Activated CD4-positive, alpha-beta T cell treated with anti-CD3 and anti-CD28 coated beads, Interleukin-2, amount 50 U/mL, for 4 hours (primary cell): ENCODE measurements around the gene RAC3.

Experiments
- DNase-seq, 2 experiments: peaks; one replicate each; pipeline ENCODE4 v3.0.0-alpha.2; 2020

Gene RAC3

DNA sequence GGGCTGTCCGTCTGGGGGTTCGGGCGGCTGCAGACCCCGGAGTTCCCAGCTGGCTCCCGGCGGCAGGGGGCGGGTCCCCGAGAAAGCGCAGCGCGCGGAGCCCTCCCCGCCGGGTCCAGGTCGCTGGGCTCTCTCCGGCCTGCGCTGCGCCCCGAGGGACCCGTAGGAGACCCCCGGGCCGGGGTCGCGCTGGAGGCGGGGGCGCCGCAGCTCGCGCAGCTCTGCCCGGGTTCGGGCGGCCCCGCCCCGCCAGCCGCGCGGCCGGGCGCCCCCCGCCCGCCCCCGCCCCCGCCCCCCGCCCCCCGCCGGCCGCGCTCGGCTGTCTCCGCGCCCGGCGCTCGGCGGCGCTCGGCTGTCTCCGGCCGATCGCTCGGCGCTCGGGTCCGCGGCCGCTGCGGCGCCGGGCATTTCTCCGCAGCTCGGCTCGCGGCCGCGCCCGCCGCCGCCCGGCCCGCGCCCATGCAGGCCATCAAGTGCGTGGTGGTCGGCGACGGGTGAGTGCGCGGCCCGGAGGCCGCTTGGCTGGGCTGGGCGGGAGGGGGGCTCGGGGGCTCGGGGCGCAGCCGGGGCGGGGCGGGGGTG lies at the start of gene RAC3:
Gene RAC3, plus strand, starts transcription at position 376 of the 582 bp plus-strand sequence. Its CDS starts 84 bp downstream, at position 460.
- DNase-seq: no peak

DNA sequence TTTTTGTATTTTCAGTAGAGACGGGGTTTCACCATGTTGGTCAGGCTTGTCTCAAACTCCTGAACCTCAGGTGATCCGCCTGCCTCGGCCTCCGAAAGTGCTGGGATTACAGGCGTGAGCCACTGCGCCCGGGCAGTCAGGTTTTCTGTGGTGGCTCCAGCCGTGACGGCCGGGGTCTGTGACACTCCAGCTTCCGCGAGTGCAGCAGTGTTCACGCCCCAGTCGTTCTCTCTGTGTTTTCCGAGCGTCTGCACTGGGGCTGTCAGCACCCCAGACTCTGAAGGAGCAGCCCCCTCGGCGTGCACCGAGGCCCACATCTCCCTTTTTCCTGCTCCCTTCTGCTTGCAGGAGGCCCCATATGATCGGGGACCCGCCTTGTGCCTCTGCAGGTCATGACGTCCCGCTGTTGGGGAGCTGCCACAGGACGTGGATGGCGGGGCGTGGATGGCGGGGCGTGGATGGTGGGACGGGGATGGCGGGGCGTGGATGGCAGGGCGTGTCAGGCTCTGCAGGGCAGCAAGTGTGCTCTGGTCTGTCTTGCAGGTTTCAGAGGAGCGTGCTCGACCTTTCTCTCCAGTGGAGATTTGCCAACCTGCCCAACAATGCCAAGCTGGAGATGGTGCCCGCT lies 48.4 kb upstream of the RAC3 start:
- no peak for DNase-seq

DNA sequence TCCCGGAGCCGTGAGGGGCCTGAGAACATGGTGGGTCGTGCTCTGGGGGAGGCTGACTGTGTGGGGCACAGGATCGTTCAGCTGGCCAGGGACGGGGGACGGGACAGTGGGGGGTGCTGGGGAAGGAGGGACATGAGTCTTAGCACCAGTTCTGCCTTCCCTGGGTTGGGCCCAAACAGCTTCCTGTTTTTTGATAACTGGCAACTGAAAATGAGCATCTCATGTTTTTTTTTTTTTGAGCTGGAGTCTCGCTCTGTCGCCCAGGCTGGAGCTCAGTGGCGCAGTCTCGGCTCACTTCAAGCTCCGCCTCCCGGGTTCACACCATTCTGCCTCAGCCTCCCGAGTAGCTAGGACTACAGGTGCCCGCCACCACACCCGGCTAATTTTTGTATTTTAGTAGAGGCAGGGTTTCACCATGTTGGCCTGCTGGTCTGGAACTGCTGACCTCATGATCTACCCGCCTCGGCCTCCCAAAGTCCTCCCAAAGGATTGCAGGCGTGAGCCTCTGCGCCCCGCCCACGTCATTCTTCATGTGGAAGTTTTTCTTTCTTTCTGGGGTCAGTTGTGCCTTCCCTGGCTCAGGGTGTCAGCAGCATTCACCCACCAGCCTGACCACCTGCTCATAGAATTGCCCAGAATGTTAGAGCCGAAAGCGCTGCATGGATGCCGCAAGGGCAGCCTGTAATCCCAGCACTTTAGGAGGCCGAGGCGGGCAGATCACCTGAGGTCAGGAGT lies 47.7 kb upstream of the RAC3 start:
- DNase-seq: no peak

DNA sequence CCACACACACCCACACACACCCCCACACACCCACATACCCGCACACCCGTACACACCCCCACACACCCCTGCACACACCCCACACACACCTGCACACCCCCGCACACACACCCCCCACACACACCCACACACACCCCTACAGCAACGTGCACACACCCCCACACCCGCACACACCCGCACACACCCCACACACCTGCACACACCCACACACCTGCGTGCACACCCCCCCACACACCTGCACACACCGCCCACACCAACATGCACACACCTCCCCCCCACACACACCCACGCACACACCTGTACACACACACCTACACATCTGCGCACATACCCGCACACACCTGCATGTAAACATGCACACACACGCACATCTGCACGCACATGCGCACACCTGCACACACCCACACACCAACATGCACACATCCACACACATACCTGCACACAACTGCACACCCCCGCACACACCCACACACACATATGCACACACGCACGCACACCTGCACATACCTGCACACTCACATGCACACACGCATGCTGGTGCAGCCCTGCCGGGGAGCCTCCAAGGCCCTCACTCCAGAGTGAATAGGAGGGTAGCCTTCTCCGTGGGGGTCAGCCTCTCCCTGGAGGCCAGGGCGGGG lies 46.6 kb upstream of the RAC3 start:
- no peak for DNase-seq

DNA sequence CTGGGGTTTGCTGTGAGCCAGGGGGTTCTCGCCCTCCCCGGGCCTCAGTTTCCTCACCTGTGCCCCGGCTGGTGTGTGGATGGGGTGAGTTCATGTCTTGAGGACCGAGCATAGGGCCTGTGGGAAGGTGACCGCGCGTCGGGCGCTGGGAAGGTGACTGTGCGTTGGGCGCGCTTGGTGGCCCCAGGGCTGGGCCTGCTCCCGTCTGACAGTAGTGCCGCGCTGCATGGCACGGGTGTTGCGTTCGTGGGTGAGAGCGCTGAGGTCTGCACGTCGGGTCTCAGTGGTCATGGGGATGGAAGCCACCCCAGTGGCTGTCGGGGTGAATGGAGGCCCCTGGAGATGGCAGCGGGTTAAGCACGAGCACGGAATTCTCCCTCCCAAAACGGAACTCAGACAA lies 44.9 kb upstream of the RAC3 start:
- DNase-seq: no peak

DNA sequence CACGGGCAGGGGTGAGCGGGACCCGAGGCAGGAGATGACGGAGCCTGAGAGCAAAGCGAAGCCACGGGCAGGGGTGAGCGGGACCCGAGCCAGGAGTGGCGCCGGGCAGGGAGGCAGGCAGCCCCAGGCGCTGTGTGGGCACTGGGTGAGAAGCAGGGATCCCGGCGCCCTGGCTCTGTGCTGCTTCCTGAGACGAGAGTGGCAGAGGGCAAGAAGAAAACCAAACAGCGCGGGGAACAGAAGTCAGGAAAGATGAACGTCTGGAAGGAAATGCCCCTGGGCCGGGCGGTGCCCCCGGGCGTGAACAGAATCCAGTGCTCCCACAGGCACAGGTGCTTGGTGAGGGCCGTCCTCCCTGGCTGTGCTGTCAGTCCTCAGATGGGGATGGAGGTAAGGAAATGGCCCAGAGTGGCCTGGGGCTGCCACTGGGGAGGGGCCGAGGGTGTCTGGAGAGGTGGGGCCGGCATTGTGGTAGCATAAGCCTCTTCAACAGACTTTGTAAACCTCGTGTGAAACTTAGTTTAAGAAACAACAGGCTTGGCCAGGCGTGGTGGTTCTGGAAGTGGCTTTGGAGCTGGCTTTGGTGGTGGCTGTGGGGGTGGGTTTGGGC lies 44.2 kb upstream of the RAC3 start:
- no peak for DNase-seq

DNA sequence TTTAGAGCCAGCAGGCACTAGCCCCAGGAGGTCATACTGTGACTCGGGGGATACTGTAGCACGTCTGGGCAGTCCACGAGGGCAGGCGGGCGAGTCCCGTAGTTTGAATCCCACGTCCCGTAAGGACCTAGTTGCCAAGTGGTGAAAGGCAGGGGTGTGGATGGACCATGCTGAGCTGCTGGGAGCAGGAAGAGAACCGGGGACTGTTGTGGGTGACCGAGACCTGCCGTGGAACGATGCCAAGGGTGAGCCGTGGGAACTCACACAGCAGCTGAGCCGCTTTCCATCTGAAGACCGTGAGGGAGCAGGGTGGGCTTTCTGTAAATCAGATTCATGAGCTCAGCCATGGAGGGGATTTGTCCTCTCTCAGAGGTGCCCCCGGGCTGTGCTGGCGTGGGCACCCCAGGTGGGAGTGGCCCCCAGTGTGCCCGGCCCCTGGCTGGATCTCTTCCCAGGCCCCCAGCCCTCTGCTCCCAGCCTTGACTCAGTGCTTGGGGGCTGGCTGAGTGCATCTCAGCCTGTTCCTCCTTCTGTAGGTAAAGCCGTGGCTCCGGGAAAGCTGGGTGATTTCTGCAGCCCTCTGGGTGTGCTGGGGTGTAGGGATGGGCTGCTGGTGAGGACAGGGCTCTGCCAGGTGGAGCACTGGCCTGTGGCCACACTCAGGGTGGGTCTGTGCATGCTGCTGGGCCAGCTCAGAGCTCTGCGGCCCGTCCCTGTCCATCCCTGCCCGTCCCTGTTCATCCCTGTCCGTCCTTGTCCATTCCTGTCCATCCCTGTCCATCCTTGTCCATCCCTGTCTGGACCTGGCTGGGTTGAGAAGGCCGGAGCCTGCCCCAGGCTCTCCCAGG lies 40.4 kb upstream of the RAC3 start:
- DNase-seq: no peak

DNA sequence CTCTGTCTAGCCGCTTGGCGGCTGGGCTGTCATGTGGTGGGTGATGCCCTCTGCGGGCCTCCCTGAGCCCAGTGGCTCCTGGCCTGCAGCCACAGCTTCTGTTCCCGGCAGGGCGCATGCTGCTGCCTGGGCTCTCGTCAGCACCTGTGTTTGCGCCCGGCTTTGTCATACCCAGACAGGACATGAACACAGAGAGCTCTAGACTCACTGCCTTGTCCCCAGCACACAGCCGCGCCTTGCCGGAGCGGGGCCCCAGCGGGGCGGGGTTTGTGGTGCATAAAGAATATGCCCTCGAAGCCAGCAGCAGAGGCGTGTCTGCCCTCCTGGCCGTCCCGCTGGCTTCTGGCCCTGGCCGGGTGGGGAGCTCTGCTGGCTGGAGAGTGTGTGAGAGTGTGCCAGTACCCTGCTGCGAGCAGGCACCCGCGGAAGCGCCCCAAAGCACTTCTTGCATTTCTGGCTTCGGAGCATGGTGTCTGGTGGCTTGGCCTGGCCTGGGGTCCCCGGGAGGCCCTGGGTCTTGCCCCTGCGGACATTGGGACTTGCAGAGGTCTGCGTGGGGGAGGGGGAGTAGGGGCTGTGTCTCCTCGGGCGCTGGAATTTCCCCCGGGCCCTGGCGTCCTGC lies 39.7 kb upstream of the RAC3 start:
- DNase-seq: no peak

DNA sequence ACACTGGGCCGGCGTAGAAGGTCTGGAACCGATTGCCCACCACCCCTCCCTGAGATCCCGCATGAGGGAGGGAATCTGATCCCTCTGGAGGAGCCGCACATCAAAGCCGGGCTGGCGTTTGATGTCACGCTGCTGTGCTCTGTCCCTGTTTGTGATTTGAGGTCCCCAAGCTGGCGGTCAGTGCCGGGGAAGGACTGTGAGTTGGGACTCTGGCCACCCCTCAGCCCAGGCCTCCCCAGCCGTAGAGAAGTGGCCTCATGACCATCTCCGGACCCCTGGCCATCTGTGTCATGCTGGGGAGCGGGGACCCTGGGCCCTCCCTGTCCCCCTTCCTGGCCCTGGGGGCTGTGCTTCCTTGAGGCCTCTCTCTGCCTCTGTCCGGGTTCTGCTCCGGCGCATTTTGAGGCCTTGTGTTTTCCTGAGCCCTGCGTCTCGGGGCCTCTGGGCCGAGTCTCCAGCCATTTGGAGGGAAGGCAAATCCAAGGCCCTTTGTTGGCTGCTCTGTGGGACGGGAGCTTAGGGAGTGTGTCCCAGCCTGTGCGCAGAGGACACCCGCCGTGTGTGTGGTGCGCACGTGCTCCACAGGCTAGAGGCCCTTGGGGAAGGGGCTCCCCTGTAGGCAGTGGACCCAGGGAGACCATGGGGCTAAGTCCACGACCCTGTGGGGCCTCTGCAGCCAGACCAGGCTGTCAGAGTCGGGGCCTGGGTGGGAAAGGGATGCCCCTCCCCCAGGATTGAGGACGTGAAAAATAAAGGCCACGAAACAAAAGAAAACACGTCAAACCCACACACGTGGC lies 39.0 kb upstream of the RAC3 start:
- no peak for DNase-seq

DNA sequence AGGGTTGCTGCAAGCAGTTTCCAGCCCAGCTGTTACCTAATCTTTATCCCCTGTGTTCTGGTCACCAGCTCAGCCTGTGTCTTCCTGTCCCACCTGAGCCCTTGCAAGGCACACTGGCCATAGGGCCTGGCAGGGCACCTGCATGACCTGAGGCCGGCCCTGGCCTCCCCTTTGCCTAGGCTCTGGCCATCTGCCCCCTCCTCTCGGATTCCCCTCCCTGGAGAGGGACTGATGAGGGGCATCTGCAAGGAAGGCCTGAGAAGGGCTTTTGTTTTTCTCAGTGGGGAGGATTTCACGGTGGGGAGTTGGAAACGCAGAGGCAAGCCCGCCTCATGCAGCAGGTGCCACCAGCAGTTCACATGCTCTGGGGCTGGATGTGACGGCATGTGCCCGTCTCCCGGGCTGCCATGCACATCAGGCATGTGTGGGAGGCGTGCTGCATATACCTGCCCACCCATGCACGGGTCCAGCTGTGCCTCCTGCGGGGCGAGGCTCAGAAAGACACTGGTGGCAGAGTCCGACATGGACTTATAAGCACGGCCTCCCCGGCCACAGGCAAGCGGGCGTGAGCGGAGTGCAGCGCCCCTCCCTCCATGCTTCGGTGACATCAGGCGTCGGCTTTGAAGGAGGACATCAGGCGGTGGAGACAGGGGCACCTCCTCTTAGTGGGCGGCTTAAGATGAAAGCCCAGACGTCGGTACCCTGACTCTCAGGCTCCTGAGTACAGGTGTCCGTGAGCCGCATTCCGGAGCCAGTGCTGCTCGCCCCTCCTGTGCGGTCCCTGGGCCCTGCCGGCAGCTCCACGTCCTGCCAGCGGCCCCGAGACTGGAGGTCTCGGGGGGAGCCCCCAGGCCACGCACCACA lies 37.5 kb upstream of the RAC3 start:
- no peak for DNase-seq

DNA sequence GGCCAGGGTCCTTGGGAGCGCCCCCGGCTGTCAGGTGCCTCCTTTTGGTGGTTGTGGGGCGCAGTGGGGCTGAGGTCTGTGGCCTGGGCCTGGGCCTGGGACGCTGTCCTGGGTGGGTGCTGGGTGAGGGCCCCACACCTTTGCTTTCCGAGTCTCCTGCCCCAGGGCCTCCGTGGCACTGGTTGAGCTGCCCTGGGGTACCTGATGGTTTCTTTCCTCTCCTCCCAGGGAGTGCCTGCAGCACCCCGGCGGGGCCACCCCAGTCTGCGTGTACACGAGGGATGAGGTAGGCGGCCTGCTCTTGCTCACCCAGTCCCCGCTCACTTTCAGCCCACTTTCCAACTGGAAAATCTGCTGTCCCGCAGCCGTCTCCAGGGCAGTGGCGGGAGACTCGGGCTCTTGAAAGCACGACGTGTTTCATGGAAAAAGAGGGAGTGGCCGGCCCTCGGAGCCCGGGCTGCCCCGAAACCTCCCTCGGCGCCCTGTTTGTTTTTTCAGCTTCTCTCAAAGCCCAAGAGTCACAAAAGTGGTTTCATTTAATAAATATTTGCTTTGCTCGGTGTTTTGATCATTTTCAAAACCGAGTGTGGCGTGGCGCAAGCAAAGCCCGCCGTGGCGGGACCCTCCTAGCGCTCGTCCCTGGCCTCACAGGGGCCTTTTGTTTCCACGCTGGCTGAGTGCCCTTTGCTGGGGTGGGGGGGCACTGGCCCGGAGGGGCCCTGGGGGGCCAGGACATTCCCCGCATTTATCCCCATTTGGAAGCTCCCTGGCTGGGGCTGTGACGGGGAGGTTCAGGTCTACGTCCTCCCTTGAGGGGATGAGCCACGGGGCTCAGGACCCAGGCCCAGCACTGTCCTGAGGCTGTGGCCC lies 36.6 kb upstream of the RAC3 start:
- DNase-seq: no peak

DNA sequence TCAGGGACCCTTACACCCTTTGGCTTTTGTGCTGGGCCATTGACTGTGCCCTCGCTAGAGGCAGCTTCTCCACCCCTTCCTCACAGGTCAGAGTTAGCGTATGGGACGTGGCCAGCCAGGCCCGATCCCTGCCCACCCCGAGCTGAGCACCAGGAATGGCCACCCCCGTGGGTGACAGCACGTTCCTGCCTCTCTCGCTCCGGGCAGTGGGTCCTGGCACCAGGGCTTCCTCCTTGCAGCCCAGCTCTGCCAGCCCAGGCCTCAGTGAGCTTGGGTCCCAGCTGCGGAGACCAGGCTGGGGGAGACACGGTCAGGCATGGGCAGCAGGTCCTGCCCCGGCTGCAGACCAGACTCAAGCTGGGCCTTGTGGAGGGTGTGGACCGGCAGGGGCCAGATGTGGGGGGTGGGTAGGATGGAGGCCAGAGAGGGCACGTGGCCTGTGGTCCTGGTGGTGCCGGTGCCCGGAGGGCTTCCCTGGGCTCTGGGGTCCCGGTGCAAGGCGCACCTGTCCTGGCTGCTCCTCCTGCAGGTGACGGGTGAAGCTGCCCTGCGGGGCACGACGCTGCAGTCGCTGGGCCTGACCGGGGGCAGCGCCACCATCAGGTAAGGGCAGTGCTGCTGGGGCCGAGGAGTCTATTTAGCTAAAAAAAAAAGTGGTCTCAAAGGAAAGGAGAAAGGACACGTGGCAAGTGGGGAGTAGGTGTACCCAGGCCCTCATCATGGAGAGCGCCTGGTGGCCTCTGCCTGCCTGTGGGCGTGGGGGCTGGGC lies 35.8 kb upstream of the RAC3 start:
- DNase-seq: no peak

DNA sequence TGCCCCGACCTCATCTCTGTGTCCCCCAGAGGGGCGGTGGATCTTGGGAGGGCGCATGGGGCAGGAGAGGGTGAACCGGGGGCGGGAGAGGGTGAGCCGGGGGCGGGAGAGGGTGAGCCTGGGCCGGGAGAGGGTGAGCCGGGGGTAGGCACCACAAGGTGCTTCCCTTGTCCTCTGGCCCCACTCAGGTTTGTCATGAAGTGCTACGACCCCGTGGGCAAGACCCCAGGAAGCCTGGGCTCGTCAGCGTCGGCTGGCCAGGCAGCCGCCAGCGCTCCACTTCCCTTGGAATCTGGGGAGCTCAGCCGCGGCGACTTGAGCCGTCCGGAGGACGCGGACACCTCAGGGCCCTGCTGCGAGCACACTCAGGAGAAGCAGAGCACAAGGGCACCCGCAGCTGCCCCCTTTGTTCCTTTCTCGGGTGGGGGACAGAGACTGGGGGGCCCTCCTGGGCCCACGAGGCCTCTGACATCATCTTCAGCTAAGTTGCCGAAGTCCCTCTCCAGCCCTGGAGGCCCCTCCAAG lies 35.2 kb upstream of the RAC3 start:
- no peak for DNase-seq

DNA sequence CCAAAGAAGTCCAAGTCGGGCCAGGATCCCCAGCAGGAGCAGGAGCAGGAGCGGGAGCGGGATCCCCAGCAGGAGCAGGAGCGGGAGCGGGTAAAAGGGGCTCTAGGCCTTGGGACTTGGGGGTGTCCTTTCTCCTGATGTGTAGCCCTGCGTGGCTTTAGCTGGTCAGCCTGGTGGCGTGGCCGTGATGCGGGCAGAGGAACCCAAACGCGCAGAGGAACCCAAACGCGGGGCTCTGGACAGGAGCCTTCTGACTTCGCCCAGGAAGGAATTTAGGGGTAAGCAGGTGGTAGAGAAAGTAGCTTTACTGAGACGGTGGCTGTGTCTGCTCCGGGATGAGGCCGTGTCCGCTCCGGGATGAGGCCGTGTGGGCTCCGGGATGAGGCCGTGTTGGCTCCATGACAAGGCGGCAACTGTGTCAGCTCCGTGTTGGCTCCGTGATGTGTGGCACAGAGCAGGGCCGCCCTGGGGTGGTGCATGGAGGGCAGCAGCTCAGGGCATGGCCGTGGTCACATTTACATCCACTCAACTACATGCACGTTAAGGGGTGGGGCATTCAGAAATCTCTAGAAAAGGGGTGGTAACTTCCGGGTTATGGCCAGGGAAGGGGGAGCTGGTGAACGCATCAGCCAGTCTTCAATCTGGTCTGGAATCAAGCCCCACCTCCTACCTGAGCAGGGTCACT lies 34.6 kb upstream of the RAC3 start:
- DNase-seq: no peak

DNA sequence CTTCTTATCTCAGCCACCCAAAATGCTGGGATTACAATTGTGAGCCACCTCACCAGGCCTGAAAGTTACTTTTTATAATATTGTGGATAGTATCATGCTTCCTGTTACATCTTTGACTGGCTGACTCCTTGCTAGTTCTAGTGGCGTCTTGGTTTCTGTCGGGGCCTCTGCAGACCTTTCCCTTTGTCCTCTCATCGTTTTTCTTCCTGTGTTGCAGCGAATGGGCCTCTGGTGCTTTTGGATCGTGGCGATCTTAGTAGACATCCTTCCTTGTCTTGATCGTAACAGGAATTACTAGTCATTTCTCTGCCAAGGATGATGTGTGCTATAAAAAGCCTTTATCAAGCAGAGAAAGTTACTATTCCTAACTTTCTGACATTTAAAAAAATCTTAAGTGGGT lies 33.3 kb upstream of the RAC3 start:
- no peak for DNase-seq

DNA sequence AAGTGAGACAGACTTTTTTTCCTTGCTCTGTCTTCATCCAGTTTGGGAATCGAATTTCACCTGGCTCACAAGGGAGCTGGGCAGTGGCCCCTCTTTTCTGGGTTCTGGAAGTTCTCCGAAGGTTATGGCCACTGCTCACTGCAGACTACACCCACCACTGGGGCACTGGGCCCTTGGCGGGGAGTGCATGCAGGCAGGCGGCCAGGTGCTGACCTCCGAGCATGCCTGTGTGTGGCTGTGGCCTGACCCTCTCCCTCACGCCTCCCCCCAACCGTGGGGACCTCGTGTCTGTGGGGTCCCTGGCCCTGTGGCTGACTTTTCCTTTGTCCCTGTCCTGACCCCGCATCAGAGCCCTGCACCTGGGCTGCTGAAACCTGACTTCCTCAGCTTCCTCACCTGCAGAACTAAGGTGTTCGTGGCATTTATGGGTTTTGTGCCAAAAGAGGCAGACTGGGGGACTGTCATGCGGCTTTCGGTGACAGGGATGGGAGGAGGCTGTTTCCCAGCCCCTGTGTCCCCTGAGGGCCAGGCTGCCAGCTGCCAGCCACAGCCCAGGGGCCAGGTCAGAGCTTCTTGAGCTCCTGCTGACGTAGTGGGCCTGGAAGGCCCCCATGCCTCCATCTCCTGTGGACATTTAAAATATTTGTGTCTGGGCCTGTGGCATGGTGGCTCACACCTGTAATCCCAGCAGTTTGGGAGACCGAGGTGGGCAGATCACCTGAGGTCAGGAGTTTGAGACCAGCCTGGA lies 32.6 kb upstream of the RAC3 start:
- DNase-seq: no peak

DNA sequence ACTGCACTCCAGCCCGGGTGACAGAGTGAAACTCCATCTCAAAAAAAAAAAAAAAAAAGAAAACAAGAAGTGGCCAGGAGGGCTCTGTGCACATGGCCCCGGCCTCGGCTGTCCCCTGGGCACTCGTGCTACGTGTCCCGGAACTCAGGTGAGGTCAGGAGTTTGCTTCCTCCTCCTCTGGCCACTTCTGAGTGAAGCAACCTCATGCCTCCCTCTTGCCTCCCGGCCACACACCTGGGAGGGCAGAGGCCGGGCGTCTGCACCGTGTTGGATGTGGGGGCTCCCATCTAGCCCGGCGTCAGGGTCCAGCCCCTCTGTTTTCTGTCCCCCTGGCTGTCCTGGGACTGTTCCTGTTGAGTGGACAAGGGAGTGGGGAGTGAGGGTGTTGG lies 31.9 kb upstream of the RAC3 start:
- no peak for DNase-seq
